Glutamatergic neuron (in vitro differentiated cells): ENCODE measurements around the gene LMO1. TPM values are rescaled to one million over a fixed set of nuclear protein-coding genes. Genes with fewer than 3 reads are reported as not detected.

Experiments
- DNase-seq: peaks from one replicate; pipeline ENCODE4 v3.0.0; 2022
- H3K27ac Mint-ChIP-seq: one replicate; pipeline ENCODE4 v1.8.0; 2020; ENCODE audit warnings: mild to moderate bottlenecking, mixed read lengths, inconsistent platforms; ENCODE audit not compliant: unreplicated experiment
- H3K27me3 Mint-ChIP-seq: one replicate; pipeline ENCODE4 v1.8.0; 2020; ENCODE audit warnings: mild to moderate bottlenecking, moderate library complexity, mixed read lengths, inconsistent platforms; ENCODE audit not compliant: unreplicated experiment
- H3K36me3 Mint-ChIP-seq: one replicate; pipeline ENCODE4 v1.8.0; 2020; ENCODE audit warnings: mild to moderate bottlenecking, mixed read lengths, inconsistent platforms; ENCODE audit not compliant: unreplicated experiment
- H3K4me1 Mint-ChIP-seq: one replicate; pipeline ENCODE4 v1.8.0; 2020; ENCODE audit warnings: mild to moderate bottlenecking, low read depth, mixed read lengths, inconsistent platforms; ENCODE audit not compliant: unreplicated experiment
- H3K4me3 Mint-ChIP-seq: one replicate; pipeline ENCODE4 v1.8.0; 2020; ENCODE audit warnings: mild to moderate bottlenecking, mixed read lengths, inconsistent platforms; ENCODE audit not compliant: unreplicated experiment
- H3K9me3 Mint-ChIP-seq: one replicate; pipeline ENCODE4 v1.8.0; 2020; ENCODE audit warnings: mild to moderate bottlenecking, moderate library complexity, mixed read lengths, inconsistent platforms; ENCODE audit not compliant: unreplicated experiment
- CTCF ChIP-seq: fragments of 200-600 bp; sonication (generic); IDR thresholded peaks from one replicate; pipeline ENCODE4 v1.5.0; 2021; ENCODE audit not compliant: partially characterized antibody, unreplicated experiment
- total RNA-seq: library from RNA; stranded (reverse); fragmentation: NEBNext Ultra II Directional; extraction: Animal tissue kit (Norgen Biotek cat#: 25700); gene quantifications from one replicate; pipeline ENCODE4 v1.2.1, GENCODE V29; 2021; ENCODE audit not compliant: unreplicated experiment

Gene LMO1
- total RNA-seq, 1 donor from 2014 or later, result 5.7 TPM

- no peaks in the 10 kb centered on the region for H3K4me1 Mint-ChIP-seq
- TF ChIP-seq CTCF, result no peak
- H3K27ac Mint-ChIP-seq, result no peak overlapping the region
- no peak for DNase-seq
- H3K36me3 Mint-ChIP-seq, result peaks cover 5% of the 10 kb centered on the region
- H3K9me3 Mint-ChIP-seq, result peaks cover 2% of the 10 kb centered on the region
- H3K4me3 Mint-ChIP-seq, result no peak overlapping the region
- H3K27me3 Mint-ChIP-seq, result peaks cover 7% of the 10 kb centered on the region
Measured at GRCh38 chr11:8309311-8309710, 45.6 kb upstream of the LMO1 start.

- Mint-ChIP-seq H3K4me3 (no peak overlapping the region), H3K9me3 (peaks cover 2% of the 10 kb centered on the region), H3K36me3 (peaks cover 11% of the 10 kb centered on the region), H3K27me3 (peaks cover 7% of the 10 kb centered on the region), H3K4me1 (no peaks in the 10 kb centered on the region), H3K27ac (no peak overlapping the region)
- no peak for TF ChIP-seq CTCF
- no peak for DNase-seq
Measured at GRCh38 chr11:8307601-8308000, 43.9 kb upstream of the LMO1 start.

- TF ChIP-seq CTCF, result no peak
- no peak for DNase-seq
- Mint-ChIP-seq H3K9me3 (no peaks in the 10 kb centered on the region), H3K36me3 (peaks cover 11% of the 10 kb centered on the region), H3K4me1 (no peaks in the 10 kb centered on the region), H3K4me3 (no peak overlapping the region), H3K27me3 (peaks cover 2% of the 10 kb centered on the region), H3K27ac (no peak overlapping the region)
Measured at GRCh38 chr11:8301622-8302021, 37.9 kb upstream of the LMO1 start.

GRCh38 chr11:8298801-8299786 lies 35.4 kb upstream of the LMO1 start:
- Mint-ChIP-seq H3K36me3 (peaks cover 5% of the 10 kb centered on the region), H3K4me3 (no peak overlapping the region), H3K27me3 (peaks cover 2% of the 10 kb centered on the region), H3K4me1 (no peaks in the 10 kb centered on the region), H3K9me3 (no peaks in the 10 kb centered on the region), H3K27ac (no peak overlapping the region)
- TF ChIP-seq CTCF, result no peak
- DNase-seq, result no peak
